Osteoblast (primary cell): Measurements from ENCODE around the gene PLEKHF1. TPM values are rescaled to one million over a fixed set of nuclear protein-coding genes. Genes with fewer than 3 reads are reported as not detected.
A peak's percentile ranks its signal among the peaks of the same experiment; 100 is the strongest.

Source experiments
- DNase-seq: peaks from one replicate; pipeline ENCODE4 v3.0.0; 2011; ENCODE audit warnings: low spot score, mixed read lengths; ENCODE audit not compliant: insufficient read length; ENCODE audit errors: missing footprints
- H2AFZ ChIP-seq: 2 replicates; pipeline ENCODE4 v1.6.0; 2011; ENCODE audit warnings: mild to moderate bottlenecking, low read length
- H3K27ac ChIP-seq: 2 replicates; pipeline ENCODE4 v1.5.1; 2011; ENCODE audit warnings: mild to moderate bottlenecking, low read depth, low read length, moderate library complexity
- H3K27me3 ChIP-seq: 2 replicates; pipeline ENCODE4 v1.6.0; 2012; ENCODE audit warnings: mild to moderate bottlenecking, control low read depth, inconsistent platforms, low read length, moderate library complexity; ENCODE audit not compliant: insufficient read depth
- H3K36me3 ChIP-seq: 2 replicates; pipeline ENCODE4 v1.5.1; 2011; ENCODE audit warnings: mild to moderate bottlenecking, low read length, control low read depth, moderate library complexity; ENCODE audit not compliant: insufficient read depth
- H3K4me1 ChIP-seq: 2 replicates; pipeline ENCODE4 v1.5.1; 2011; ENCODE audit warnings: mild to moderate bottlenecking, low read length, control low read depth, moderate library complexity; ENCODE audit not compliant: insufficient read depth
- H3K4me2 ChIP-seq: 2 replicates; pipeline ENCODE4 v1.6.0; 2011; ENCODE audit warnings: mild to moderate bottlenecking, low read length; ENCODE audit not compliant: insufficient read depth
- H3K4me3 ChIP-seq: fragments of 200-600 bp; sonication (generic); 3 replicates; pipeline ENCODE4 v1.5.1; 2012; ENCODE audit warnings: mild to moderate bottlenecking, low read length, inconsistent platforms; ENCODE audit not compliant: insufficient read depth
- H3K79me2 ChIP-seq: 2 replicates; pipeline ENCODE4 v1.6.0; 2012; ENCODE audit warnings: mild to moderate bottlenecking, low read length, control low read depth, inconsistent platforms; ENCODE audit not compliant: insufficient read depth
- H3K9me3 ChIP-seq: 2 replicates; pipeline ENCODE4 v1.5.1; 2011; ENCODE audit warnings: low read depth, low read length, control low read depth
- H4K20me1 ChIP-seq: 2 replicates; pipeline ENCODE4 v1.6.0; 2012; ENCODE audit warnings: mild to moderate bottlenecking, low read length, control low read depth; ENCODE audit not compliant: insufficient read depth
- total RNA-seq: library from RNA; depleted of rRNA; stranded (reverse); fragments of >200 nt; gene quantifications from 2 replicates; pipeline ENCODE4 v1.2.3, GENCODE V29; 2012
- TF ChIP-seq, protein P1 (sequence below): IDR thresholded peaks from 2 replicates; pipeline ENCODE4 v1.5.1; 2011; ENCODE audit warnings: mild to moderate bottlenecking, low read depth, low read length, moderate library complexity; ENCODE audit errors: extremely low read depth

PLEKHF1 gene
- total RNA-seq, 1 donor, result 106 TPM

DNA sequence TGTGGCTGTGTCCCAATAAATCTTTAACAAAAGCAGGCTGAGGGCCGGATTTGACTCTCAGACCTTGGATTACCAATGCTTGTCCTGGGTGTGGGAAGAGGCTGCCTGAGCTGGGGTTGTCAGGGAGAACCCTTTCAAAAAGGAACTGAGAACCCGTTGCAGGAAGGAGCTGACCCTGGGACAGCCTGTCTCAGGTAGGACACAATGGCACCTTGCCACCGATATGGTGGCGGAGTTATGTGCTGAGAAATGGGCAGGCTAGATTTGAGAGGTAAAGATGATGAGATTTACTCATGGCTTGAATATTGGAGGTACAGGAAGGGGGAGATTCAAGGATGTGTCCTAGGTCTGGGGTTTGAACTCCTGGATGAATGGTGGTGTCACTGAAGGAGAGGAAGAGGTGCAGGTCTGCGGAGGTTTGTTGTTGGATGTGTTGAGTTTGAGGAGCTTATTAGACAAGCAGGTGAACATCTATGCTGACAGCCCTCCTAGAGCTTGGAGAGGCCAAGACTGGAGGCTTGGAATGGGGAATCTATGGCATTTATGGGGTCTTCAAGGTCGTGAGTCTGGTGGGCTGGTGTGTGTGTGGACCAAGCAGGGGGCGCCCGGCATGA is 7.2 kb downstream of the PLEKHF1 start:
- Histone ChIP-seq H3K27ac (no peak overlapping the region), H2AFZ (no peak overlapping the region), H3K4me1 (peaks cover 8% of the 10 kb centered on the region), H3K9me3 (no peaks in the 10 kb centered on the region), H4K20me1 (peaks cover 41% of the 10 kb centered on the region), H3K36me3 (peaks cover 17% of the 10 kb centered on the region), H3K27me3 (no peaks in the 10 kb centered on the region), H3K4me2 (no peak overlapping the region), H3K4me3 (no peak overlapping the region), H3K79me2 (peaks cover 86% of the 10 kb centered on the region)
- peak; percentile 54 for DNase-seq
- TF ChIP-seq, protein P1, sequence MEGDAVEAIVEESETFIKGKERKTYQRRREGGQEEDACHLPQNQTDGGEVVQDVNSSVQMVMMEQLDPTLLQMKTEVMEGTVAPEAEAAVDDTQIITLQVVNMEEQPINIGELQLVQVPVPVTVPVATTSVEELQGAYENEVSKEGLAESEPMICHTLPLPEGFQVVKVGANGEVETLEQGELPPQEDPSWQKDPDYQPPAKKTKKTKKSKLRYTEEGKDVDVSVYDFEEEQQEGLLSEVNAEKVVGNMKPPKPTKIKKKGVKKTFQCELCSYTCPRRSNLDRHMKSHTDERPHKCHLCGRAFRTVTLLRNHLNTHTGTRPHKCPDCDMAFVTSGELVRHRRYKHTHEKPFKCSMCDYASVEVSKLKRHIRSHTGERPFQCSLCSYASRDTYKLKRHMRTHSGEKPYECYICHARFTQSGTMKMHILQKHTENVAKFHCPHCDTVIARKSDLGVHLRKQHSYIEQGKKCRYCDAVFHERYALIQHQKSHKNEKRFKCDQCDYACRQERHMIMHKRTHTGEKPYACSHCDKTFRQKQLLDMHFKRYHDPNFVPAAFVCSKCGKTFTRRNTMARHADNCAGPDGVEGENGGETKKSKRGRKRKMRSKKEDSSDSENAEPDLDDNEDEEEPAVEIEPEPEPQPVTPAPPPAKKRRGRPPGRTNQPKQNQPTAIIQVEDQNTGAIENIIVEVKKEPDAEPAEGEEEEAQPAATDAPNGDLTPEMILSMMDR, result no peak

DNA sequence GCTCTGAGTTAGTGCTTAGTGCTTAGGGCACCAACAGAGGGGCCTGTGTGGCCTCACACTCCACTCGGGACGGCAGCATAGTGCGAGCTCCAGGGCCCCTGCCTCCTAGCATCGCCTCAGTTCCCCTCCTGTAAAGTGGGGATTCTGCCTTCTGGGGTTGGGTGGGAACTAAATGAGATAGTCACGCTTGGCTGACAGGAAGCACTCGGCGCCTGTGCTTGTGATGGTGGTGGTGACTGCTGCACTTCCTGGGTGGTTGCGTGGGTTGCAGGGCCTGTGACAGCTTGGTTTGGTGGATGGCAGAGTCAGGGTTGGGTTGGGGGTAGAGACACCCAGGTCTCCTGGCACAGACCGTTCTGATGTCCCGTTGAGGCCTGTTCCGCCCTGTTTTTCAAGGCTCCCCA is 7.7 kb downstream of the PLEKHF1 start:
- peaks cover 6% of the 10 kb centered on the region for H3K4me1 ChIP-seq
- H3K36me3 ChIP-seq, result peaks cover 17% of the 10 kb centered on the region
- H3K79me2 ChIP-seq, result peaks cover 81% of the 10 kb centered on the region
- no peak overlapping the region for H3K27ac ChIP-seq
- no peak overlapping the region for H3K4me3 ChIP-seq
- H3K9me3 ChIP-seq, result no peaks in the 10 kb centered on the region
- H3K27me3 ChIP-seq, result no peaks in the 10 kb centered on the region
- DNase-seq, result peak; percentile 42
- no peak overlapping the region for H3K4me2 ChIP-seq
- no peak overlapping the region for H2AFZ ChIP-seq
- peaks cover 41% of the 10 kb centered on the region for H4K20me1 ChIP-seq
- TF ChIP-seq, protein P1, result no peak

DNA sequence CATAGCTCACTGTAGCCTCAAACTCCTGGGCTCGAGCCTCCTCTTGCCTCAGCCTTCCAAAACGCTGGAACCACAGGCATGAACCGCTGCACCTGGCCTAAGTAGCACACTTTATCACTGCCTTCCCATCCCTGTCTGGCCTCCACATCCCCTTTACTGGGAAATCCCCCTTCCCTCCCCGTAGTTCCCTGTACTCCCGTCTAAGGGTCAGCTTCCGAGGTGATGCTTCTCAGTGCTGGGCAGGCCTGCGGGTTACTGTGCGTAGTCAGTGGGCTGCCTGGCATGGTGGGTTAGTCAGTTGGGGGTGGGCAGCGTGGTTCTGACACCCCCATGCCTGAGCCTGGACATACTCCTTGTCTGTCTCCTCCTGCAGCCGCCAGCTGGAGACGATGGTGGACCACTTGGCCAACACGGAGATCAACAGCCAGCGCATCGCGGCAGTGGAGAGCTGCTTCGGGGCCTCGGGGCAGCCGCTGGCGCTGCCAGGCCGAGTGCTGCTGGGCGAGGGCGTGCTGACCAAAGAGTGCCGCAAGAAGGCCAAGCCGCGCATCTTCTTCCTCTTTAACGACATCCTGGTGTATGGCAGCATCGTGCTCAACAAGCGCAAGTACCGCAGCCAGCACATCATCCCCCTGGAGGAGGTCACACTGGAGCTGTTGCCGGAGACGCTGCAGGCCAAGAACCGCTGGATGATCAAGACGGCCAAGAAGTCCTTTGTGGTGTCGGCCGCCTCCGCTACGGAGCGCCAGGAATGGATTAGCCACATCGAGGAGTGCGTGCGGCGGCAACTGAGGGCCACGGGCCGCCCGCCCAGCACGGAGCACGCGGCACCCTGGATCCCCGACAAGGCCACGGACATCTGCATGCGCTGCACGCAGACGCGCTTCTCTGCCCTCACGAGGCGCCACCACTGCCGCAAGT is 8.4 kb downstream of the PLEKHF1 start:
- Histone ChIP-seq H3K27ac (no peak overlapping the region), H3K79me2 (peaks cover 73% of the 10 kb centered on the region), H3K4me1 (peaks cover 6% of the 10 kb centered on the region), H4K20me1 (peaks cover 41% of the 10 kb centered on the region), H3K4me3 (no peak overlapping the region), H2AFZ (no peak overlapping the region), H3K9me3 (no peaks in the 10 kb centered on the region), H3K36me3 (peaks cover 17% of the 10 kb centered on the region), H3K27me3 (no peaks in the 10 kb centered on the region), H3K4me2 (no peak overlapping the region)
- peak; percentile 69 for DNase-seq
- TF ChIP-seq, protein P1, result no peak
